Stimulated activated CD4-positive, alpha-beta T cell treated with anti-CD3 and anti-CD28 coated beads, Interleukin-2, amount 100 ng/mL, for 48 hours (primary cell): ENCODE measurements around the gene SMPD4.
"Not testable (repeated sequence)": the region's sequence is repeated elsewhere in the genome, so short reads cannot be mapped to it uniquely, and the experiment has no call there.

Experiments used
- DNase-seq, 2 donors: peaks; one replicate each; pipeline ENCODE4 v3.0.0-alpha.2; 2020

SMPD4 gene

DNA sequence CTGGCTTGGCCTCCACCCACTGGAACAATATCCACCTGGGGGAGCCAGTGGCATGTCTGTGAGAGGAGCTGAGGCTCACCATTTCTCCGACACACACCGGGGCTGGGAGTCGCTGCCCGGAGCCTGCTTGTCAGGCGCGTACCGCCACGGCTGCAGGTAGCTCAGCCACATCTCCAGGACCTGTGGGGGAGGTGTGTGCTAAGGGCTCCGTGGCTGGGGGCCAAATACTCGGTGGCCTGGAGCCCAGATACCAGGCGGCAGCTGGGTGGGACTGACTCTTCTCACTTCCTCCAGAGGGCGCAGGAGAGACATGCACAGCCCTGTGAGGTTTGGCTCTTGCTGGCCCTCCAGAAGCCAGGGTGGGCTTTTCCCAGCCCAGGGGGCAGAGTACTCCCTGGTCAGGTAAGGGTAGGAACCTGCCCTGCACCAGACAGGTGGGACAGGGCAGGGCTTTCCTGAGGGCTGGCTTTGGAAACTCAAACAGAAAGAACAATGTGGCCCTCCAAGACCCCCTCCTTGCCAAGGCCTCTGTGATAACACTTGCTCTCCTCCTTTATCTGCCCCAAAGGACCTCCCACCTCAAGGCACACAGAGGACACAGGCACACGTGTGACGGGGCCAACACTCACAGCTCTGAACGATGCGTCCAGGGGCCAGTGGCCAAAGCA is 25.3 kb downstream of the SMPD4 start:
- not testable (repeated sequence) for DNase-seq

DNA sequence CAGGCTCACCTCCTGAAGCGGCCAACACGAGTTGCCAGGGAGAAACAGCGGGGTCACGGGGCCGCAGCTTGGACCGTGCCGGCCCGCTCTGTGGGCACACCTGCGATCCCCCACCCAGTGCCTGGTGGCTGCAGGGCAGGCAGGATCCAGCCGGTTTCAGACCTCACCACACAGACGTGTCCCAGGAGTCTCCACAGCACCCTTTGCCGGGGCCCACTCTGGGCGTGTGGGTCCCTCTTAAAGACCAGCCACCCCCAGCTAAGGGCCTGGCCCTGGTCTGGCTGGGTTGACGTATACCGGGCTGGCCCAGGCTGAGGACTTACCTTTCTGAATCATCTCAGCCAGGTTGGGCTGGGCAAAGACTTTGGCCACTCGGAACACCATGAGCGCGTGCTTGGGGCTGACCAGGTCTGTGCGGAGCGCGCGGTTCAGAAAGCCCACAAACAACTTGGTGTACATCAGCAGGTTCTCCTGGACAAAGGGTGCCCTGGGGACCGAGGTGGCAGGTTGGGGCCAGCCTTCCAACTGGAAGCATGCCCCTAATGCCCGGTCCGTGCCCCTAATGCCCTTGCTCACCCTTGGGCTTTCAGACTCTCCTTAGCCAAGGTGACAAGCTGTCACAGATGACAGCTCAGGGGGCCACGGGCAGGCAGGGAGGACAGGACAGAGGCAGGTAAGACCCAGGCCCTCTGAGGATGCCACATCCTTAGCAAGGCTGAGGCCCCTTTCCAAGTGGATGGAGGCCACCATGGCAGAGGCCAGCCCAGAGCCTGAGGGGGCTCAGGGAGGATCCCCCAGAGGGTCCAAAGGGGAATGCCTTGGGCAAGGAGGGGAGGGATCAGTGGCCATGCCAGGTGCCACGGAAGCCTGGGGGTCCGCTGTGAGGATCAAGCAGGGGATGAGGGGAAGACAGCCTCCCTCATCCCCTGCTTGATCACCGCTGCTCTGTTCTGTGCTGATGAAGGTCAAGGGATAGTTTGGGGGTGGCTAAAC is 26.3 kb downstream of the SMPD4 start:
- no peak for DNase-seq

DNA sequence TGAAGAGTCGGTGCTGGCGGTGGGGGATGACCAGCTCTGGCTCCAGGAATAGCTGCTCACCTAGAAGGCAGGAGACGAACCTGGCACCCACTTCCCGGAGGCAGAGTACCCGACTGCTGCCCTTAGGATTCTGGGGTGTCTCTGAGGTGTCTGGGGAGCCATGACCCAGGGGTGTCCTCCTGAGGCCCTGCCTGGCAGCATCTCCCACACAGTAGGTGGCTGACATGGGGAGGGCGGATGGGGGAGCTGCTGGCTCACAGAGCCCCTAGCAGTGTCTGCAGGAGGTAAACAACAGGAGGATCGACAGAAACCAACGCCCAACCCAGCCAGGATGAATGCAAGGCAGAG is 27.0 kb downstream of the SMPD4 start:
- DNase-seq, result not testable (repeated sequence)

DNA sequence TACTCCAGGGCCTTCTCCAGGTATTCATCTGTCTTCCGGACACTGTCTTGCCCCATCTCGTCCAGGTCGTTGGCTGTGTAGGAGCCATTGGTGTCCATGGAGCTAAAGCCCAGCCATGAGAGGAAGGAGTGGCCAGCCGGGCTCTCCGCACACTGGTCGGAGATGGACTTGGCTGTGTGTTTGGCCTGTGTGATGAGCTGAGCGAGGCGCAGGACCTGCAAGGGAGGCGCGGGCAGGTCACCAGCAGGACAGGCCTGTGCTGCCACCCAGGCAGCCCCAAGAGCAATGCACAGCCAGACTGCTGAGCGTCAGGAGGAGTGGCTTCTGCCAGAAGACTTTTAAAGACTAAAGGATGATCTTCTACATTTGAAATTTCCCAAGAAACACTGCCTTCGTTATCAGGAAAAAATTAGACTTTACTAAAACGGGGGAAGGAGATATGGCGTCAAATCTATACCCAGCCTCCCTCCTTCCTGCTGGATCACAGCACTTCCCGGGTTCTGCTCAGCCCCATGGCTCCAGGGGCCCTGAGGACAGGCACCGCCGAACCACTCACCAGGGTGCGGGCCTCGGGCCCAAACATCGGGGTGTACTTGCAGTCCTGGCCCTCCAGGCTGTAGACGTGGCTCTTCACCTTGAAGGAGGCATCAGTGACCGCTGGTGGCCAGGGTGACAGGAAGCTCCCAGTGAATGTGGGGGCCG is 27.5 kb downstream of the SMPD4 start:
- DNase-seq, result not testable (repeated sequence)

DNA sequence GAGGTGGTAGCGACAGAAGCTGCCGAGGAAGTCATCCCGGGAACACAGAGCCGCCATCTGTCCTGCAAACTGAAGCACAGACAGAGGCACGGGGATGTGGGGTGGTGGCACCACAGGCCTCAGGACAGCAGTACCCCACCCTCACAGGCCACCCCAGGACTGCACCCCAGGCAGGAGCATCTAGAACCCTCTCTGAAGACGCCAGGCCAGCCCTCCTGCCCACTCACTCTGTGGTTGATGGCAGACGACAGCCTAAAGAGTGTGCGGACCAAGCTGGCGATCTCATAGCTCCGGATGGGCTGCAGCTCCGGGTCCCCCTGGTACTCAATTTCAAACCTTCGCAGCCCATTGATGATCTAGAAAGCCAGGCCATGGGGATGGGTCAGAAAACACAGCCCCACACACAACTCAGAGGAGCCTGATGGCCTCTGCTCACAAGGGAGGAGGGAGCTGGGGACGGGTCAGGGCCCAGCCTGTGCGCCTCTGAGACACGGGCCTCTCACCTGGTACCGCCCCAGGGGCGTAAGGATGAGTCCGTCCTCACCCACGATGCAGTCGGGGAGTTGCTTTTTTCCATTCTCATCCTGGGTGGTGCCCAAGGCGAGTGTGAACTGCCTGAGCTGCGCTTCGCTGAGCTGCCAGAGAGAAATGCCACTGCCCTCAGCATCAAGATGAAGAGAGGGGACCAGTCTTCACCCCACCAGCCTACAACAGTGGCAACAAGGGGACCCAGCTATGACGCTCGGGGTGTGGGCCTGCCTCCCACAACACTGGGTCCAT is 28.4 kb downstream of the SMPD4 start:
- DNase-seq, result no peak

DNA sequence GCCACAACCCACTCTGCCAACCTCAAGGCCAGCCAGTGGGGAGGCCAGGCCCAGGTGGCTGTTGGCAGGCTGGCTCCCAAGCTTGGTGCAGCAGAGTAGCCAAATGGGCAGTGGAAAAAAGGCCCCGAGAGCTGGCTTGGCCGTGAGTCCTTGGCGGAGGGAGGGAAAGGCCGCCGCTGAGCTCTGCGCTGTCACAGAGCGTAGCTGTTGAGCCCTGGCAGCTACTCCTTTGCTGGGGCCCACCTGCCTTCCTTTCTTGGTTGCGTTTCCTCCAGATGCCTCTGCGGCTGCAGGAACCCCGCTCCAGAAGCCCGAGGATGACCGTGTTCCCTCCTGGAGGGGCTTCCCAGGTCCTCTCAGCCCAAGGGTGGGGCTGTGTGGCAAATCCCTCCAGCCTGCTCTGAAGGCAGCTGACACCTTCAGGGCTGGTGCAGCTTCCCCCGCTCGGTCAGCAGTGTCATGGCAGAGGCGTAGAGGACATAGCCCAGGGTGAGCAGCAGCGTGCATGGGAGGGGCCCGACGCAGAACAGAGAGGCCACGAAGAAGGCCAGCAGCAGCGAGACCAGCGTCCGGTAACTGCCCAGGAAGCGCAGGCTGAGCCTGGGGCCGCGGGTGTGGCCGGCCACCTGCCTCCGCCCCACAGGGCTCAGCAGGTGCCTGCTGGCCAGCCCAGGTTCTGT is 29.1 kb downstream of the SMPD4 start:
- DNase-seq, result not testable (repeated sequence)

DNA sequence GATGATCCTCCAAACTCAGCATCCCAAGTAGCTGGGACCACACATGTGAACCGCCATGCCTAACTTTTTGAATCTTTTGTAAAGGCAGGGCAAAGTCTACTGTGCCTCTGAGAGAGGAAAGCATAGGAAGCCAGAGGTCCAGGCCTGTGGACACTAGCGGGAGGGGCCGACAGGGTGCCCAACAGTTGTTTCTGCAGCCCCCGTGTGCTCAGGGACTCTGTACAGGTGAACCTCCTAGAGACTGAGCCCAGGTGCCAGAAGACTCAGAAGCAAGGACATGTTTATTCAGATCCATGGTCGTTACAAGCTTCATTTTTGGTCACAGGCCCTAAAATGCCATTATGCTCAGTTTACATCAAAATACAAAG is 30.3 kb downstream of the SMPD4 start:
- not testable (repeated sequence) for DNase-seq

DNA sequence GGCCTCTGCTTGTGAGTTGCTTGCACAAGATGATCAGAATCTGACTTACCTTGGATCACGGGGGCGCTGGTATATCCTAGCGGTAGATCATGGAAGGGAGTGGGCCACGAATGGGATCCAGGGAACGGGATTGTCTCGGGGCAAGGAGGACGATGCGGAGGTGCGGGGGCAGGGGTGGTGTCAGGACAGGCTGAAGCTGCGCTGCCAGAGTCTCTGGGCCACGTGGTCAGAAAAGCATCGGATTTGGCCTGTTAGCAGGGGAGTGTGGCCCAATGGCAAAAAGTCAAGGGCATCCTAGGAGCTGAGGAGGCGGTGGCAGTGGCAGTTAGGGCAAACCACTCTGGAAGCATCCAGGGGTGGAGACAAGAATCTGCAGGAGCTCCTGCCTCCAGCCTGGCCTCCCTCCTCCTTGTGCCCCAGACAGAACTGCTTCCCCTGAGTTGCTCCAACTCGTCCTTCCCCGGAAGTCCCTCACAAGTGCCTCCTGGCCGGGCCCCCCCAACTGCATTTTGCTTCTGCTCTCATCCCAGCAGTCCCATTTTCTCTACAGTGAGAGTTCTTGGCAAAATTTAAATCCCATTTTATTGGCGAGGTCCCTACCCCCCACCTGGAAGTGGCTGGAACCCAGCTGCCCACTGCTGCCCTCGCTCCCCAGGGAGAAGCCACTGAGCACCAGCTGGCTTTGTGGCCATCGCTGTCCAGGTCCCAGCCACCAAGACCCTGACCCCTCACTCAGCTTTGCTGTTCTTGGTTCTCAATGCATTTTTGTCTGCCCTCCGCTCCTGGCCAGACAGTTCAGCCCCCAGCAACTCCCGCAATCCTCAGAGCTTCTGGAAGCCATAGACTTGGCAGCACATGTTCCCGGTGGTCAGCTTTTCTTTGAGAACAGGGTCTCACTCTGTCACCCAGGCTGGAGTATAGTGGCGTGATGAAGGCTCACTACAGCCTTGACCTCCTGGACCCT is 30.9 kb downstream of the SMPD4 start:
- no peak for DNase-seq

DNA sequence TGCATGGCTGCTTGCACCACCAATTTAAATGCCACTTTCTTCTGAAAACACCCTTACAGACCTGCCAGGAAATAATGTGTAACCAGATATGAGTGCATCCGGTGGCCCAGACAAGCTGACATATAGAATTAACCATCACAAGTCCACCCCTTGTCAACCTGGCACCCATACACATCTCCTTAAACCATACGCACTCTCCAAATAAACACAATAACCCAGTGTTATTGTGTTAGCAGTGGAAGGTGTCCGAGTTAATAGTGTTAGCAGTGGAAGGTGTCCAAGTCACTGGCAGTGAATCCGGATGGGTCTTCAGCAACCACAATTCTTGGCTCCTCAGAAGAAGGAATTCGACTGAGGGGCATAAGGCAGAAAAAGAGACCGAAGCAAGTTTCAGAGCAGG is 32.9 kb downstream of the SMPD4 start:
- DNase-seq, result not testable (repeated sequence)

DNA sequence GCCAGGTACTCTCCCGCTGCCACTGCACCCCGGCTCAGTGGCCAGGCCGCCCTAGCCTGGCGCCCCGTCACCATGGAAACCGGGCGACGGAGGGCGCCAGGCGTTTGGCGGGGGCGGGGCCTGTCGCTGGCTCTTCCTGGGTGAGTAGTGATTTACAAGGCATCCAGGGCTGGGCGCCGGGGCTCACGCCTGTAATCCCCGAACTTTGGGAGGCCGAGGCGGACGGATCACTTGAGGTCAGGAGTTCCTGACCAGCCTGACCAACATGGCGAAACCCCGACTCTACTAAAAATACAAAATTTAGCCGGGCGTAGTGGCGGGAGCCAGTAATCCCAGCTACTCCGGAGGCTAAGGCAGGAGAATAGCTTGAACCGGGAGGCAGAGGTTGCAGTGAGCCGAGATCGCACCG is 36.4 kb downstream of the SMPD4 start, which contains the start of gene CCDC74B:
Gene CCDC74B (minus strand): TSS at position 107 of the 409 bp plus-strand sequence. CDS start 116 bp downstream, outside the sequence.
- peak; percentile 37 to 41 for DNase-seq

DNA sequence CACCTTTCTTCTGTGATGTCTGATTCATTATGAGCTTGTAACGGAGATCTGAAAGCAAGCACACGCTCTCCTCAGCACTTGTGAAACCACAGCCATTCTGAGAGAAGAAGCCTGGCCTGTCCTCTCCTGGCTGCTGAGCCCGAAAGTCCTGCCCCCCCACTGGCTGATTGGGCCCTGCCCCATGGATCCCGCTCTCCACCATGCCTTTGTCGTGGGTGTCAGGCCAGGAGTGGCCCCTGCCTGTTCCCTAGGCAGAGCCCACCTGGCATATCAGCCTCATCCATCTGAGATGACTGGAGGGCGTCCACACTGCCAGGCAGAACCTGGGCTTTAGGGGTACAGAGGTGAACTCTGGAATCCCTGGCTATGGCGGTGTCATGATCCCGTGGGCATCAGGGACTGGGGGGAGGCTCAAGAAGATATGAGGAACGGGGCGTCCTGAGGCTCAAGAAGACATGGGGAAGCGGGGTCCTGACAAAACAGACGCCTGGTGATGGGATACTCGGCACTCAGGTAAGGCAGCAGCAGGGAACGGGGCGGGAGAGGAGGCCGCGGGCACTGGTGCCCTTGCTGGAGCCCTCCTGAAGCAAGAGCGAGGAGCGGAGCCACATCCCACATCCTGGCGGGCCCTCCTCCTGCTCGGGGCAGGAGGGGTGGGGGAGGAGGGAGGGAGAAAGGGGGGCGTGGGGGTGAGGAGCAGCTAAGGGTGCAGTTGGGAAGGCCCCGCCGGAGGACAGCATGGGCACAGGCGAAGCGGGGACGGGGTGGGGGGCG is 37.9 kb downstream of the SMPD4 start:
- DNase-seq, result not testable (repeated sequence)

DNA sequence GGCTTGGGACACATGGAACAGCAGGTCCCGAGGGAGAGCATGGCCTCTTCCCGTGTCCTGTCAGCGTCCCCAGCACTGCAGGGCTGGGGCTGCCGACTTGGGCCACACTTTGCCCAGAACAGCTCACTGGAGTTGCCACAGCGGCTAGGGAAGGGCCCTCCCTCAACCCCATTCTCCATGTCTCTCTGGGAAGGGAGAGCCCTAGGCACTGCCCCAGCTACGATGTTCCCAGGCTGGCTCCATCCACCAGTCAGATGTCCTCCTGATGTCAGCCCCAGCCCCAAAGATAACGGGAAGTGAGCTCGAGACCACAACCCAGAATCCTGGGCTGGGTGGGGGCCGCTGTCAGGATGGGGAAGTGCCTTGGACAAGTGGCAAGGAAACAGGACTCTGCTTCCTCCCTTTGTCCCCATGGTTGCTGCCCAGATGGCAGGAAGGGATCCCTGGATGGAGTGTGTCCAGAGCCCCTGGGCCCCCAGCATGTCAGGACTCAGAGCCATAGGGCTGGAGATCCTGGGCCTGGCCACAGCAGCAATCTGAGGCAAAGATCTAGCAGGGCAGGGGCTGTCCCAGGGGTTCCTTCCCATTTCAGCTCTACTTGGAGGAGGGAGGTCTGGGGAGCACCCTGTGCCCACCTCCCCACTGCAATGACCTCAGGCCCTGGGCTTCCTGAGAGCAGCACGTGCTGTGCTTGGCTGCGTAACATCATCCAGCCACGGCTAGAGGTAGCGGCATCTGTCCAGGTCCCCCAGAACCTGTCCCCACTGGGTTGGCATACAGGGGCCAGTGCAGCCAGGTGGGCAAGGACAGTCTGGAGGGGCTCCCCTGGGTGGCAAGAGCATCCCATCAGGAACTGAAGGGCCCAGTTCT is 38.8 kb downstream of the SMPD4 start:
- DNase-seq, result not testable (repeated sequence)

DNA sequence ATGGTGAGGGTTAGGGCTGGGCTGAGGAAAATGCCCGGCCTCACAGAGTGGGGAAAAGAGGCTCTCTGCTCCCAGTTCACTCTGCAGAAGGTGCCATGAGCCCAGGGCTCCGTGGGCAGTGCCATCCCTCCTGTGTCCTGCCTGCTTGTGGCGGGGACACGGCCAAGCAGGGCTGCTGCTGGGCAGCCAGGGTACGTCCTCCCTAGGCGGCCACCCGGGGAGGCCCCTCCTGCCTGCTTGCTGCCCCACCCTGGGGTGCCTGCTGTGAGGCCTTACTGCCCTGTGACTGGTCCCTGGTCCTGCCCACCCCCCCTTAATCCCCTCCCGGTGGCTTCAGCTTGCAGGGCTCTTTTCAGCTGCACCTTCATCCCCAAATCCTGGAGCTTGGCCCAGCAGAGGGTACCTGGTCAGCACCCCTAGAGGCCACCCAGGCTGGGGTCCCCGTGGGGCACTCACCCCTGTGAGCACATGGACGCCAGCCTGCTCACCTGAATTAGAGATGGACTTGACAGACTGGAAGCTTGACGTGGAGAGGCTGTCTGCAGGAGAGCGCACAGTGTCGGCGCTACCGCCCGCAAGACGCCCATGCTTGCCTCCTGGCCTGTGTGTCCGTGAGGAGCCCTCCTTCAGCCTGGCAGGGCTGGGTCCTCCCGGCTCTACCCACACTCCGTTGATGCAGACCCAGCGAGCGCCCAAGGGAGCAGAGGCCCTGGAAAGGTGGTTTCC is 39.6 kb downstream of the SMPD4 start:
- not testable (repeated sequence) for DNase-seq

DNA sequence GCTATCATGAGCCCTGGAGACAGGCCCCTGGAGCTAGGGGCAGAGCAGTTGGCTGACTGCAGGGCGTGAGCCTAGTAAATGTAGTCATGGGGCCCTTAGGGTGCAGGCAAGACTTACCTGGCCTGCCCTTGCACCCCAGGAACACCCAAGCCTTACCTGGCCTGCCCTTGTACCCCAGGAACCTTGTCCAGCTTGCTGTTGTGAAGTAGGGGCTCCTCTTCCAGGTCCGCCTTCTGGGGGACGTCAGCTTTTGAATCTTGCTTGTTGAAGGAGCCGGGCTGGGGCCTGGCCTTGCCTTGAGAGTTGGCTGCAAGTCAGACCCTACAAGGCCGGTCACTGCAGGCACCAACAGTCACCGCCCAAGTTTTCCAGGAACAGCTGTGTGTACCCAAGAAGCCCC is 40.4 kb downstream of the SMPD4 start:
- DNase-seq, result not testable (repeated sequence)

DNA sequence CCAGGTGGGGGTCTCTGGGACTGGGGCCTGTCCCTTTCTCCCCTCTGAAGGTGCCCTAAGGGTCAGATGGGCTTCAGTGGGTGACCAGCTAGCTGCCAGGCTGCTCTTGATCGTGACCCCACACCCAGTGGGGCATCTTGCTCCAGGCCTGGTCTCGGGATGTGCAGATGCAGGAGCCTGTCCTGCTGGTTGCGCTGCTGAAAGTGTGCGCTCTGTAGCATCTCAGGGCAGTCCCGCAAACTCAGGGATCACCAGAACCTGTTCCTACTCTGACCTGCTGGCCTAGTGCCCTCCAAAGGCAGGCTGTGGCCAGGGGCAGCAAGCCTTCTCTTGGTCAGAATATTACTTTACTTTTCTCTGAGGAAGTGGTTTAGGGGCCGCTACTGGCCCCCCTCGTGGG is 40.9 kb downstream of the SMPD4 start:
- DNase-seq, result not testable (repeated sequence)

DNA sequence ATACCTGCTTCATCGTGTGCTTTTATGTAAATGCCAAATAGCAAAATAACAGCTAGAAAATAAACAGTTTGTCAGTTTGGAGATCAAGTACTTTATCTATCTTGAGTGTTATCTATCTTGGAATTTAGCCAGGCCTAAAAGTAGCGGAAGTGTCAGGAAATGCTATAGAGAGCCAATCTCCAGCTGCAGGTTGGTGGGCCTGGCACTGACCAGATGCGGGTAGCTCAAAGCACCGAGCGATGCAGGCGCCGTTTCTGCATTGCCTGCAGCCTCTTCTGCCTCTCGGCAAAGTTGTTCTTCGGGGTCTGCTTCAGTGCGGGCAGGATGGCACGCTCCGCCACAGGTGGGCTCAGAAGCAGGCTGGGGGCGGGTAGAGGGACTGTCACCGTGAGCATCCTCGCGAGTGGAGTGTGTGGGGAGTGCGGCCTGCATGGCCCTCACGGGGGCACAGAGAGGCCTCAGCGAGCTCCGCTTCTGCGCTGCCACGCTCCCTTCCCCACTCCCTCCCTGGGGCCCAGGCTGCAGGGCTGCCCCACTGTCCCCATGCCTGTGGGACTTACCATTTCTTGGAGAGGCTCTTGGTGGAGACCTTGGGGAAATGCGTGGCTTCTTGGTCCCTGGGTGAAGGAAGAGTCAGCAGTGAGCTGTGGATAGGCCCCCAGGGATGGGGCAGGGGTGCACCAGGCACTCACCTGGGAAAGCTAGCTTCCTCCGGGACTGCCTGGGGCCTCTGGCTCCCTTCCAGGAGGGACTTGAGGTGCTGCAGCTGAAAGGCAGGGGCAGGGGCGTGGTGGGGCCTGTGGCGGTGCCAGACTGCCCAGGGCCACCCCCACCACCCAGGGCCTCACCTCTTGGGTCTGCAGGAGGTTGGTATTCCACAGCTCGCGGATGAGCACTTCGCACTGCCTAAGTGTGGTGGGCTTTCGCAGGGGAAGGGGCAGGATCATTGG is 41.8 kb downstream of the SMPD4 start:
- DNase-seq, result not testable (repeated sequence)

DNA sequence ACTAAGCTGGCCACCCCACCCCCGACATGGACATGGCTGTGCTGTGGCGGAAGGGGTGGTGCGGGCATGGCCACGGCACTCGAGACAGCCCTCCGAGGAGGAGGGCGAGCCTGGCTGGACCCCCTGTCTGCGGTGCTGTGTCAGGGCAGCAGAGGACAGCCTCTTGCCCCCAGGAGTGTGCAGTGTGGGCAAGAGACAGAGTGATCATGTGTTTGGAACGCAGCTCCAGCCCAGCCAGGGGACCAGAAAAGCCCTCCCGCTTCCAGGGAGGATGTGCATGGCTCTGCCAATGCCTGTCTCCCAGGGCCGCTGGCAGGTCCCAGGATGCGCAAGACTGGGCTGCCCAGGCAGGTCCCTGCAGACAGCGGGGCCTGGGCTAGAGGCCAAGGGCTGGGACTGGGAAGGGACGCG is 42.6 kb downstream of the SMPD4 start:
- not testable (repeated sequence) for DNase-seq
